HepG2 (cell line): ENCODE data around the gene LUC7L2. TPM values are rescaled to one million over a fixed set of nuclear protein-coding genes. Genes with fewer than 3 reads are reported as not detected.
A peak's percentile ranks its signal among the peaks of the same experiment; 100 is the strongest.

Experiments used
- BORCS8-MEF2B ChIP-seq: sonication (generic); formaldehyde crosslinking; IDR thresholded peaks from 2 replicates; pipeline ENCODE4 v1.8.0; 2022; ENCODE audit warnings: mild to moderate bottlenecking, missing genetic modification reagents
- CREB3 ChIP-seq: sonication (generic); formaldehyde crosslinking; IDR thresholded peaks from 2 replicates; pipeline ENCODE4 v1.5.0; 2020; ENCODE audit warnings: missing genetic modification reagents
- ELF1 ChIP-seq: sonication (generic); formaldehyde crosslinking; IDR thresholded peaks from 2 replicates; pipeline ENCODE4 v1.4.0; 2020; ENCODE audit warnings: missing genetic modification reagents
- JUNB ChIP-seq: sonication (generic); formaldehyde crosslinking; IDR thresholded peaks from 2 replicates; pipeline ENCODE4 v1.8.0; 2022; ENCODE audit warnings: missing genetic modification reagents, mild to moderate bottlenecking, borderline replicate concordance
- KDM3A ChIP-seq: IDR thresholded peaks from 2 replicates; pipeline ENCODE4 v1.6.1; 2018; ENCODE audit warnings: low read depth, missing compliant biosample characterization
- KMT2B ChIP-seq: IDR thresholded peaks from 2 replicates; pipeline ENCODE4 v1.6.1; 2016; ENCODE audit warnings: missing genetic modification reagents, missing compliant biosample characterization
- MXI1 ChIP-seq: IDR thresholded peaks from 3 replicates; pipeline ENCODE4 v1.6.1; 2012; ENCODE audit warnings: low read depth, low read length, inconsistent platforms, borderline replicate concordance
- NFE2 ChIP-seq: sonication (generic); formaldehyde crosslinking; IDR thresholded peaks from 2 replicates; pipeline ENCODE4 v1.4.0; 2020; ENCODE audit warnings: missing genetic modification reagents
- PAF1 ChIP-seq: IDR thresholded peaks from 2 replicates; pipeline ENCODE4 v1.6.1; 2016; ENCODE audit warnings: missing genetic modification reagents, missing compliant biosample characterization
- SMAD9 ChIP-seq: sonication (generic); formaldehyde crosslinking; IDR thresholded peaks from 2 replicates; pipeline ENCODE4 v1.5.1; 2020; ENCODE audit warnings: mild to moderate bottlenecking, missing genetic modification reagents
- SPEN ChIP-seq: sonication (generic); formaldehyde crosslinking; IDR thresholded peaks from 2 replicates; pipeline ENCODE4 v1.5.1; 2020; ENCODE audit warnings: low read depth, mild to moderate bottlenecking, missing genetic modification reagents
- TAF15 ChIP-seq: fragments of 200-400 bp; formaldehyde crosslinking; IDR thresholded peaks from one replicate; pipeline ENCODE4 v1.6.1; 2018; ENCODE audit warnings: mild to moderate bottlenecking, low read depth, low read length; ENCODE audit not compliant: poor library complexity, severe bottlenecking
- TRAFD1 ChIP-seq: sonication (generic); formaldehyde crosslinking; IDR thresholded peaks from 2 replicates; pipeline ENCODE4 v1.5.1; 2020; ENCODE audit warnings: missing genetic modification reagents, mild to moderate bottlenecking, borderline replicate concordance
- ZBTB21 ChIP-seq: sonication (generic); formaldehyde crosslinking; IDR thresholded peaks from 2 replicates; pipeline ENCODE4 v1.4.0; 2020; ENCODE audit warnings: missing genetic modification reagents
- ZNF232 ChIP-seq: sonication (generic); formaldehyde crosslinking; IDR thresholded peaks from 2 replicates; pipeline ENCODE4 v1.4.0; 2020; ENCODE audit warnings: missing genetic modification reagents, borderline replicate concordance
- ZNF280B ChIP-seq: sonication (generic); formaldehyde crosslinking; IDR thresholded peaks from 2 replicates; pipeline ENCODE4 v1.5.0; 2020; ENCODE audit warnings: missing genetic modification reagents, mild to moderate bottlenecking, borderline replicate concordance
- ZNF281 ChIP-seq: sonication (generic); formaldehyde crosslinking; IDR thresholded peaks from 2 replicates; pipeline ENCODE4 v1.4.0; 2020; ENCODE audit warnings: missing genetic modification reagents, borderline replicate concordance
- ZNF331 ChIP-seq: sonication (generic); formaldehyde crosslinking; IDR thresholded peaks from 2 replicates; pipeline ENCODE4 v1.4.0; 2020; ENCODE audit warnings: missing genetic modification reagents
- ZNF335 ChIP-seq: sonication (generic); formaldehyde crosslinking; IDR thresholded peaks from 2 replicates; pipeline ENCODE4 v1.4.0; 2020; ENCODE audit warnings: missing genetic modification reagents
- ZNF343 ChIP-seq: sonication (generic); formaldehyde crosslinking; IDR thresholded peaks from 2 replicates; pipeline ENCODE4 v1.4.0; 2020; ENCODE audit warnings: mild to moderate bottlenecking, missing genetic modification reagents
- ZNF773 ChIP-seq: sonication (generic); formaldehyde crosslinking; IDR thresholded peaks from 2 replicates; pipeline ENCODE4 v1.4.0; 2020; ENCODE audit warnings: missing genetic modification reagents, borderline replicate concordance
- ZNF792 ChIP-seq: IDR thresholded peaks from 2 replicates; pipeline ENCODE4 v1.6.1; 2016
- ZZZ3 ChIP-seq: sonication (generic); formaldehyde crosslinking; IDR thresholded peaks from 2 replicates; pipeline ENCODE4 v1.4.0; 2020; ENCODE audit warnings: missing genetic modification reagents, mild to moderate bottlenecking, borderline replicate concordance
- polyA plus RNA-seq, 8 experiments: library from polyadenylated mRNA; depleted of rRNA in 3 of 8; stranded (reverse) in 7 of 8; unstranded in 1 of 8; fragments of >200 nt; fragmentation: Illumina TruSeq in 4 of 8; extraction: Trizol in 4 of 8; gene quantifications; 2 replicates each; pipeline versions ENCODE4 v1.2.1 to v1.2.3, GENCODE V29; 2011 to 2016; ENCODE audit warnings: low read depth in 4 of 8, missing spikeins in 1 of 8, mixed read lengths in 1 of 8; ENCODE audit not compliant: insufficient read depth in 1 of 8
- total RNA-seq, 5 experiments: library from RNA; depleted of rRNA; stranded (reverse); fragments of >200 nt; fragmentation: Illumina TruSeq; extraction: Trizol; gene quantifications; 2 replicates each; pipeline ENCODE4 v1.2.3, GENCODE V29; 2016; ENCODE audit warnings: low read depth in 1 of 5

LUC7L2 gene
- total and polyA plus RNA-seq, 2 of the 13 experiments (the other 11 are each of a cell fraction or from before 2014, with no cell fraction given), result 17.9 to 50.7 TPM

GRCh38 chr7:139359366-139360209 lies at the start of gene LUC7L2 (continued):
- TF ChIP-seq ZNF280B (CRISPR knock-in tag) (peak; percentile 15; the same call in 1 of the 2 replicates), JUNB (CRISPR knock-in tag) (peak; percentile 32; the same call in 1 of the 2 replicates), ZNF773 (CRISPR knock-in tag) (peak; percentile 90; the same call in 1 of the 2 replicates), ZNF335 (CRISPR knock-in tag) (peak; percentile 73; the same call in 1 of the 2 replicates), SMAD9 (CRISPR knock-in tag) (no peak), ZZZ3 (CRISPR knock-in tag) (peak; percentile 22; the same call in 1 of the 2 replicates), ZNF281 (CRISPR knock-in tag) (no peak; the same call in 1 of the 2 replicates), NFE2 (CRISPR knock-in tag) (no peak), ZNF343 (CRISPR knock-in tag) (peak; percentile 77), KDM3A (no peak; the same call in 1 of the 2 replicates), ZNF232 (peak; percentile 82), BORCS8-MEF2B (CRISPR knock-in tag) (peak; percentile 90), TRAFD1 (CRISPR knock-in tag) (0 out of 2 replicates have a peak, but pooled peaks have one; percentile 56), TAF15 (no peak), ELF1 (peak; percentile 69), SPEN (CRISPR knock-in tag) (peak; percentile 85), KMT2B (peak; percentile 69; the same call in 1 of the 2 replicates), PAF1 (no peak), ZBTB21 (CRISPR knock-in tag) (peak; percentile 61; the same call in 1 of the 2 replicates), MXI1 (peak; percentile 94), ZNF792 (CRISPR knock-in tag) (peak; percentile 72; the same call in 1 of the 2 replicates), ZNF331 (CRISPR knock-in tag) (peak; percentile 33; the same call in 1 of the 2 replicates), CREB3 (CRISPR knock-in tag) (peak; percentile 89)
